ENCODE results near the gene CHTF18.
A peak's percentile ranks its signal among the peaks of the same experiment; 100 is the strongest.

The CHTF18 gene

GRCh38 chr16:778909-779527, 9.4 kb upstream of the CHTF18 start:
- Mint-ChIP-seq H3K9me3 (ENCODE audit: low read depth) (no peaks in the 10 kb centered on the region), H3K4me3 (no peak overlapping the region), H3K4me1 (ENCODE audit: low read depth) (no peaks in the 10 kb centered on the region), H3K27ac (no peak overlapping the region), H3K36me3 (no peaks in the 10 kb centered on the region), H3K27me3 (peaks cover 3% of the 10 kb centered on the region)

DNA sequence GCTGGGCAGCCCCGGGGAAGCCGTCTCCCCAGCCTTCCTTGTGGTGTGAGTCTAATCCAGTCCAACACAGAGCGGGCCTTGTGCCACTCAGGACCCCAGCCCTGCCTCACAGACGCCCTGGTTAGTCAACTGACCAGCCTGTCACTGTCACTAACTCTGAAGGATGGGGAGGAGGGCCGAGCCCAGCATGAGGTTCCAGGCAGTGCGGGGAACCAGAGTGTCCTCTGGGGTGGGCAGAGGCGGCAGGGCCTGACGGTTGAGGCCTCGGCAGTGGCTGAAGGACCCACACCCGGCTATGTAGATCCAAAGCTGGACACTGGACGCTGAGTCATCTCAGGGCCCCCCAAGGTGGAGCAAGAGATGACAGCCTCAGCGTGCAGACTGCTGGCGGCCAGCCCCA, 8.9 kb upstream of the CHTF18 start:
- H3K36me3 Mint-ChIP-seq: no peaks in the 10 kb centered on the region
- no peak overlapping the region for H3K4me3 Mint-ChIP-seq
- H3K27me3 Mint-ChIP-seq: peaks cover 3% of the 10 kb centered on the region
- no peaks in the 10 kb centered on the region for H3K4me1 Mint-ChIP-seq (ENCODE audit: low read depth)
- H3K27ac Mint-ChIP-seq: no peak overlapping the region
- H3K9me3 Mint-ChIP-seq (ENCODE audit: low read depth): no peaks in the 10 kb centered on the region

DNA sequence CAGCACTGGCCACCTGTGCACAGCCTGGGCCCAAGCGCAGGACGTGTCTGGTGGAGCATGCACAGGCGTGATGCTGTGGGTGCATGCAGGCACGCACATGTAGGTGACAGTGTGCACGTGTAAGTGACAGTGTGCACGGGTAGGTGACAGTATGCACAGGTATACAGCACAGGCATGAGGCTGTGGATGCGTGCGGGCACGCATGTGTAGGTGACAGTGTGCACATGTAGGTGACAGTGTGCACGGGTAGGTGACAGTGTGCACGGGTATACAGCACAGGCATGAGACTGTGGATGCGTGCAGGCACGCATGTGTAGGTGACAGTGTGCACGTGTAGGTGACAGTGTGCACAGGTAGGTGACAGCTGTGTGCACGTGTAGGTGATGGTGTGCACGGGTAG, 8.1 kb upstream of the CHTF18 start:
- H3K36me3 Mint-ChIP-seq: no peaks in the 10 kb centered on the region
- no peak overlapping the region for H3K4me3 Mint-ChIP-seq
- no peaks in the 10 kb centered on the region for H3K9me3 Mint-ChIP-seq (ENCODE audit: low read depth)
- peaks cover 3% of the 10 kb centered on the region for H3K27me3 Mint-ChIP-seq
- peaks cover 2% of the 10 kb centered on the region for H3K4me1 Mint-ChIP-seq (ENCODE audit: low read depth)
- H3K27ac Mint-ChIP-seq: no peak overlapping the region

DNA sequence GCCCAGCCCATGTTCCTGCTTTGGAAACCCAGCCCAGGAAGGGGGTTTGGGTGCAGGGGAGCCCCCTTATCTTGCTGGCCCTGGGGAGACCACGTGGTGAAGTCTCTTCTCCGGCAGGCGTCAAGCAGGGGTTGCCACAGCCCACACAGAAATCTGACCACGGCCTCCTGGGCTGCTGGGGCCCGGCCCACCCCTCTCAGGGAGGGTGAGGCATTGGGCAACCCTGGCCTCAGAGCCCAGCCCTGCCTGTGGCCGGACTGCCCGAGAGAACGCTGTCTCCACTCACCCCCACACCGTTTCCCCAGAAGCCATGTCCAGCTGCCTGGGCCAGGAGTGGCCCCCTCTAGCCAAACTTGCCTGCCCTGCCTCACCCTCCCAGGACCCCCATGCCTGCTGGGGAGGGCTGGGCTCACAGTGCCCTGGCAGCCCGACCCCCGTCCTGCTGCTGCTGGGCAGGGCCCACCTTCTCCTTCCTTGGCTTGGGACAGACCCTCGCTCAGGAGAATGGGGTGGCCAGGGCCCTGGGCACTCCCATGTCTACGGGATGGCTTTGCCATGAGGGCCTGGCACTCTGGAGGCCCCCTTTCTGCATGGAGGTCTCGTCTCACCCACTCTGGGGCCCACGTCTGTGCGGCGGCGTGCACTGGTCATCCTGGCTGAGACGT, 6.9 kb upstream of the CHTF18 start:
- peaks cover 3% of the 10 kb centered on the region for H3K27me3 Mint-ChIP-seq
- no peaks in the 10 kb centered on the region for H3K36me3 Mint-ChIP-seq
- H3K27ac Mint-ChIP-seq: no peak overlapping the region

DNA sequence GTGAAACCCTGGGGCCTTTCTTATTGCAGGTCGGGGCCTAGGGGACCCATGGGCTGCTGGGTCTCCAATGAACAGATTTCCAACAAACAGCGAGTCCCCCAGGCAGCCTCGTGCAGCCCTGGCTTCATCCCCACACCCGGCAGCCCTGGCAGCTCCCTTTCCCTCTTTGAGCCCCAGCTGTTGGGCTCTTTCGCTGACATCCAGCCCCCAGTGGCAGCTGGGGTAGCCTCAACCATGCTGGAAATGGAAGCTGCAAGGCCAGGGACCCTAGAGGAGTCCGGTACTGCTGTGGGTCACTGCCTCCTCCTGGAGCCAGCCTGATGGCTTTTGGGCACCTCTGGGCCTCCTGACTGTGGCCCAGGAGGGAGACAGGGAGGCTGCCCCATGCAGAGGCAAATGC, 6.2 kb upstream of the CHTF18 start:
- H3K27me3 Mint-ChIP-seq: peaks cover 3% of the 10 kb centered on the region

More for the DNA sequence above, 6.9 kb upstream of the CHTF18 start:
- Mint-ChIP-seq H3K9me3 (ENCODE audit: low read depth) (no peaks in the 10 kb centered on the region), H3K4me1 (ENCODE audit: low read depth) (peaks cover 2% of the 10 kb centered on the region), H3K4me3 (no peak overlapping the region)

DNA sequence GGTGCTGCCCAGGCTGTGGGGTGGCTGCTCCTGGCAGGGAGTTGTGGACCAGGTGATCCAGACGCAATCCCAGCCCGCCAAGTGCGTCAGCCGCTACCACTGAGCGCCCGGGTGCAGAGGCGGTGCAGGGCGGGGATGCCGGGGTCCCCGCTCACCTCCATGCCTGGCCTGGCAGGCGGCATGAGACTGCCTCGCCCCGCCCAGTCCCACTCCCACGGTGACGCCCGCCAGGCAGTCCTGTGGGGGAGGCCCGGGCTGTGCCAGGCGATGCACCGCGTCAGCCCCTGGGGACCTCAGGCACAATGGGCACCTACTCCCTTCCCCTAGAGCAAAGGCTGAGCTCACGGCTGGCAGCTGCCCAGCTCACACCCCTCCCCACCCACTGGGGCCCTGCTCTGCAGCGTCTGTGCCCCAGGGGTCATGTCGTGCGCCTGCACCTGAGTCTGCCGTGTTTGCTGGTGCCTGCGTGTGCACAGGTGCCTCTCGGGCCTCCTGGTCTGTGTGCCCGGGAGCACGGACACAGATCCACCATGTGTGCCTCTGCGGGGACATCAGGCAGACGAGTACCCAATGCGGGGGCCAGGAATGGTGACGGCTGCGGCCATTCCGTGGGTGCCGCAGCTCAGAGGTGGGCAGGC, 5.5 kb upstream of the CHTF18 start:
- Mint-ChIP-seq H3K4me3 (no peak overlapping the region), H3K36me3 (no peaks in the 10 kb centered on the region), H3K27me3 (peaks cover 2% of the 10 kb centered on the region), H3K27ac (no peak overlapping the region), H3K9me3 (ENCODE audit: low read depth) (no peaks in the 10 kb centered on the region), H3K4me1 (ENCODE audit: low read depth) (peaks cover 4% of the 10 kb centered on the region)

More for the DNA sequence above, 6.2 kb upstream of the CHTF18 start:
- H3K9me3 Mint-ChIP-seq (ENCODE audit: low read depth): no peaks in the 10 kb centered on the region
- H3K36me3 Mint-ChIP-seq: no peaks in the 10 kb centered on the region
- no peak overlapping the region for H3K4me3 Mint-ChIP-seq
- H3K4me1 Mint-ChIP-seq (ENCODE audit: low read depth): peaks cover 4% of the 10 kb centered on the region
- H3K27ac Mint-ChIP-seq: no peak overlapping the region

DNA sequence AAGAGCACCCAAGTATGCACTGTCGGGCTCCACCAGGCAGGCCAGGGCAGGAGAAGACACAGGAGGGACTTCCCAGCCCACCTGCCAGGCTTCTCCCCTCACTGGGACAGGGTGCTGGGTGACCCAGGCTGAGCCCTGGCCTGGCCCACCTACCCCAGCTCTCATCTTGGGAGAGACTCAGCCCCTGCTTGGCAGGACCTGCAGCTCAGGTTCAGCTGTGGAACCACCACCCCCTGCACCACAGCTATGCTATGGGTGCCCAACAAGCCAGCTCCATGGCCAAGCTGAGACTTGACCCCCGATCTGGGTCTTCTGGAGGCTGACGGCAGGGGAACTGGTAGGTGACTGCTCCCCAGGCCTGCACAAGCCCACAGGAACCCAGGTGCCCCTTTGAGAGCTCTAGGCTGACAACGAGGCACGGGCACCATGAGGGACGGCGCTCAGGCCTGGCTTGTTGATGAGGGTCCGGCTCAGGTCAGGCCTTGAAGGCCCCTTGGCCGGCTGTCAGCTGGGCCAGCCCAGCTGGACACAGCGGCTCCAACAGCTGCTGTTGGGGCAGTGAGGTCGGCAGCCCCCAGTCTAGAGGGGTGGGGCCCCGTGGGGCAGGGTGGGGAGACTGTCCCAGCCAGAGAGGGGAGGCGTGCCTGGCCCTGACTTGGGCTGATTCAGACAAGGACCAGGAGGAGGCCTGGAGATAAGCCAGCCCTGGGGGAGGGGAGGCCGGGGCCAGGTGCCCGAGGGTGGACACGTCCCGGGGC, 4.8 kb upstream of the CHTF18 start:
- H3K4me3 Mint-ChIP-seq: no peak overlapping the region

GRCh38 chr16:784431-784830, 4.0 kb upstream of the CHTF18 start:
- Mint-ChIP-seq H3K36me3 (no peaks in the 10 kb centered on the region), H3K4me3 (no peak overlapping the region), H3K4me1 (ENCODE audit: low read depth) (peaks cover 4% of the 10 kb centered on the region), H3K27ac (no peak overlapping the region), H3K9me3 (ENCODE audit: low read depth) (no peaks in the 10 kb centered on the region), H3K27me3 (no peaks in the 10 kb centered on the region)

More for the DNA sequence above, 4.8 kb upstream of the CHTF18 start:
- Mint-ChIP-seq H3K36me3 (no peaks in the 10 kb centered on the region), H3K27me3 (no peaks in the 10 kb centered on the region), H3K9me3 (ENCODE audit: low read depth) (no peaks in the 10 kb centered on the region), H3K27ac (no peak overlapping the region), H3K4me1 (ENCODE audit: low read depth) (peaks cover 4% of the 10 kb centered on the region)

DNA sequence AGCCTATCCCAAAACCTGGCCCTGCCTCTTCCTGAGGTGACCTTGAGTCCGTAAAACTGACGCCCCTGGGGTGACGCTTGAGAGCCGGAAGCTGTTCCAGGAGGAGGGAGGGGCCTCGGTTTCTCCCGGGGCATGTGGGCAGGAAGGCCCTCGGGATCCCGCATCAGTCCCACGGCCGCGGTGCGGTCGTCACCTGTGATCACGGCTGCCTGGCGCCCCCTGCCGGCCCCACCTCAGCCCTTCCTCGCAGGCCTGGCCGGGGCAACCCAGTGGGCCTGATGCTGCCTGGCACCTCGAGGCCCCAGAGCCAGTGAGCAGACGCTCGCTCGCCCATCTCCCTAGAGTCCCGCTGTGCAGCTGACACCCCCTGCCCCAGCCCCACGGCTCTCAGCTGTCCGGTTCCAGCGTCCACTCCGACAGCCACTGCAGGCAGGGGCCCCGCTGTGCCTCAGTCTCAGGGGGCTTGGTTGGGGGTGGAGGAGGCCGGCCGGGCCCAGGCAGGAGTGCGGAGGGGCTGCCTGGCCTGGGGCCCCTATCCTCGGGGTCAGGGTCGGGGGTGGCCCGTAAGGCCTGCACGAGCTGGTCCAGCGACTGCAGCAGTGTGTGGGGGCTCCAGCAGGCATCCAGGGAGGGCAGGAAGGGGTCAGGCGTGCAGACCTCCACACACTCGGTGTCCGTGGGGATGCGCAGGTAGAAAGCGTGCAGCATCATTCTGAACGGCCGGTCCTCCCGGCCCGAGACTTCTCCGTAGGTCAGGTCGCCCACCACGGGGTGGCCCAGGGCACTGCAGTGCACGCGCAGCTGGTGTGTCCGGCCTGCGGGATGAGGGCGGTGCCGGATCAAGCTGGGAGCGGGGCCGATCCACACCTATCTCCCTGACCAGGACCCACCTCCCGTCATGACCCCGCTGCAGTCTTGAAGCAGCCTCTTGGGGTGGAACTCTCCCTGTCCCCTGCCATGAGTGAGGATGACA, 2.6 kb upstream of the CHTF18 start:
- Mint-ChIP-seq H3K36me3 (no peaks in the 10 kb centered on the region), H3K9me3 (ENCODE audit: low read depth) (no peaks in the 10 kb centered on the region), H3K27me3 (no peaks in the 10 kb centered on the region), H3K4me1 (ENCODE audit: low read depth) (peaks cover 4% of the 10 kb centered on the region), H3K4me3 (peak overlapping the region; percentile 88), H3K27ac (no peak overlapping the region)

GRCh38 chr16:787321-787966, 976 bp upstream of the CHTF18 start:
- Mint-ChIP-seq H3K4me1 (ENCODE audit: low read depth) (peaks cover 4% of the 10 kb centered on the region), H3K27me3 (no peaks in the 10 kb centered on the region), H3K9me3 (ENCODE audit: low read depth) (no peaks in the 10 kb centered on the region), H3K36me3 (no peaks in the 10 kb centered on the region), H3K27ac (peak overlapping the region; percentile 68), H3K4me3 (peak overlapping the region; percentile 88)

DNA sequence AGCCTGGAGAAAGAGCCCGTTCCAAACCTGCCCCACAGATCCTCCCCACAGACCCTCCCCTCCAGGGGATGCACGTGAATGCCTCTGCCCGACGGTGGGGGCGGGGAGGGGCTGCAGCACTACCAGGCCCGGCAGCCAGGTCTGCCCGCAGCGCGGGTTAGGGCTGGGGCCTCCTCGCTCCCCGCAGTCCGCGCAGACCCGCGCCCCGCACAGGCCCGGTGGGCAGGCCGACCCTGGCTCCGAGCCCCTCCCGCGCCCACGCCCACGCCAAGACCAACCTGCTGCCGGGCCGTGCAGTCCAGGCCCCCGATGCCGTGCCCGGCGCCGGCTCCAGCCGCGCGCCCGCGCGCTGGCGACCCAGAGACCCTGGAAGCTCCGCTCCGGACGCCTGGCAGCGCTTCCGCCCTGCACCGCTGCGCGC, 432 bp upstream of the CHTF18 start, which contains the start of gene RPUSD1:
TSS of gene RPUSD1 (minus strand) at position 404 of the 421 bp plus-strand sequence. CDS start 644 bp downstream, outside the sequence.
- Mint-ChIP-seq H3K4me1 (ENCODE audit: low read depth) (peaks cover 4% of the 10 kb centered on the region), H3K9me3 (ENCODE audit: low read depth) (no peaks in the 10 kb centered on the region), H3K4me3 (peak within 1 kb of the TSS; percentile 88), H3K36me3 (no peaks in the 10 kb centered on the region), H3K27me3 (no peaks in the 10 kb centered on the region), H3K27ac (peak within 1 kb of the TSS; percentile 68)

DNA sequence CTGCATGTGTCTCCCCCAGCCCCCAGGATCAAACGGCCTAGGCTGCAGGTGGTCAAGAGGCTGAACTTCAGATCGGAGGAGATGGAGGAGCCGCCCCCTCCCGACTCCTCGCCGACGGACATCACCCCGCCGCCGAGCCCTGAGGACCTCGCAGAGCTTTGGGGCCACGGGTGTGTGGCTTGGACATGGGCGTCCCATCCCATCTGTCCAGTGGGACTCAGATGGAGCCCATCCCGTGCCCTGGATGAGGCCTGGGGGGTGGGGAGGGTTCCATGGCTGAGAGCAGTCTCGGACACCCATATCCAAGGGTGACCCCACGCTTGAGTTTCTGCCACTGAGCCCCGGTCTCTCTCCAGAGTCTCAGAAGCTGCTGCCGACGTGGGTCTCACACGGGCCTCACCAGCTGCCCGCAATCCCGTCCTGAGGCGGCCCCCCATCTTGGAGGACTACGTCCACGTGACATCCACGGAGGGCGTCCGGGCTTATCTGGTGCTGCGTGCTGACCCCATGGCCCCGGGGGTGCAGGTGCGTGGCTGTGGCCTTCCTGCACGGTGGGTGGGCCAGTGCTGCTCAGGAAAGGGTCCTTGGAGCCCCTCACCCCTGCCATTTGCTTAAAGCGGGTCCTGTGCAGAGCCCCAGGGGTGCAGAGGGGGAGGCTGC, 901 bp downstream of the CHTF18 start:
- no peaks in the 10 kb centered on the region for H3K36me3 Mint-ChIP-seq
- H3K9me3 Mint-ChIP-seq (ENCODE audit: low read depth): no peaks in the 10 kb centered on the region
- no peak overlapping the region for H3K27ac Mint-ChIP-seq
- H3K4me3 Mint-ChIP-seq: peak overlapping the region; percentile 63
- peaks cover 4% of the 10 kb centered on the region for H3K4me1 Mint-ChIP-seq (ENCODE audit: low read depth)
- no peaks in the 10 kb centered on the region for H3K27me3 Mint-ChIP-seq

- Mint-ChIP-seq H3K4me3 (peak overlapping the region; percentile 63), H3K4me1 (ENCODE audit: low read depth) (peaks cover 3% of the 10 kb centered on the region), H3K27ac (peak overlapping the region; percentile 22), H3K27me3 (no peaks in the 10 kb centered on the region), H3K9me3 (ENCODE audit: low read depth) (no peaks in the 10 kb centered on the region), H3K36me3 (no peaks in the 10 kb centered on the region)
Observed at GRCh38 chr16:790086-790485, 1.7 kb downstream of the CHTF18 start.
